Loucy (cell line): ENCODE data around the gene ZNF501.

Experiments
- EZH2phosphoT487 ChIP-seq: fragments of 200-600 bp; IDR thresholded peaks from 2 replicates; pipeline ENCODE4 v1.6.1; 2018; ENCODE audit warnings: antibody characterized with exemption, mild to moderate bottlenecking, moderate library complexity, borderline replicate concordance
- TF ChIP-seq, protein P1 (sequence below): fragments of 200-600 bp; sonication (generic); conservative IDR thresholded peaks from 2 replicates; pipeline ENCODE4 v1.5.1; 2014; ENCODE audit warnings: mild to moderate bottlenecking, antibody characterized with exemption, low read length

DNA sequence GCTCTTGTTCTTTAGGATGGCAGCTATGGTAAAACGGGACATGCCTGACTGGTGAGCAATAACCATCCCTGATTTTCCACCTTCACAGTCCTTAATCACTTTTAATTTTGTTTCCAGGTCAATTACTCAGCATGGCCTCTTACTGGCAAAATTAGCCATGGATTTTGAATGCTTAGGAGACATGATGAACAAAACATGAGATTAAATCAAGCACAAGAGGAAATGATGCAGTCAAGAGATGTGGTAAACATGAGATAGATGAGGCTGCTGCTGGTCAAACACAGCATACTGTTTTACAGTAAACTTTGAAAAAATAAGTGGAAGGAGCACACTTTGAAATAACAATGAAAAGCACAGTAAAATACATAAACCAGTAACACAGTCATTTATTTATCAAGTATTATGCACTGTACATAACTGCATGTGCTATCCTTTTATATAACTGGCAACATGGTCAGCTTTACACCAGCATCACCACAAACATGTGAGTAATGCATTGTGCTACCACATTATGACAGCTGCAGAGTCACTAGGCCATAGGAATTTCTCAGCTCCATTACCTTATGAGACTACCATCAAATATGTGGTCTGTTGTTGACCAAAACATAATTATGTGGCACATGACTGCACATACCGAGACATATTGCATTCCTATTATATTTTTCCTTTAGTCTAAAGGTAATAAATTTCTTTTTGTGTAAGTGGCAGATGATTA lies 47.1 kb upstream of the ZNF501 start:
- TF ChIP-seq EZH2phosphoT487, result no peak
- TF ChIP-seq, protein P1, sequence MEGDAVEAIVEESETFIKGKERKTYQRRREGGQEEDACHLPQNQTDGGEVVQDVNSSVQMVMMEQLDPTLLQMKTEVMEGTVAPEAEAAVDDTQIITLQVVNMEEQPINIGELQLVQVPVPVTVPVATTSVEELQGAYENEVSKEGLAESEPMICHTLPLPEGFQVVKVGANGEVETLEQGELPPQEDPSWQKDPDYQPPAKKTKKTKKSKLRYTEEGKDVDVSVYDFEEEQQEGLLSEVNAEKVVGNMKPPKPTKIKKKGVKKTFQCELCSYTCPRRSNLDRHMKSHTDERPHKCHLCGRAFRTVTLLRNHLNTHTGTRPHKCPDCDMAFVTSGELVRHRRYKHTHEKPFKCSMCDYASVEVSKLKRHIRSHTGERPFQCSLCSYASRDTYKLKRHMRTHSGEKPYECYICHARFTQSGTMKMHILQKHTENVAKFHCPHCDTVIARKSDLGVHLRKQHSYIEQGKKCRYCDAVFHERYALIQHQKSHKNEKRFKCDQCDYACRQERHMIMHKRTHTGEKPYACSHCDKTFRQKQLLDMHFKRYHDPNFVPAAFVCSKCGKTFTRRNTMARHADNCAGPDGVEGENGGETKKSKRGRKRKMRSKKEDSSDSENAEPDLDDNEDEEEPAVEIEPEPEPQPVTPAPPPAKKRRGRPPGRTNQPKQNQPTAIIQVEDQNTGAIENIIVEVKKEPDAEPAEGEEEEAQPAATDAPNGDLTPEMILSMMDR, result no peak
